Keratinocyte (primary cell): Measurements from ENCODE around the gene ZFPM1. TPM values are rescaled to one million over a fixed set of nuclear protein-coding genes. Genes with fewer than 3 reads are reported as not detected.

Experiments used
- DNase-seq: peaks from one replicate; pipeline ENCODE4 v3.0.0-alpha.2; 2011; ENCODE audit warnings: low read depth, missing footprints, low spot score
- FAIRE-seq: peaks from 2 replicates; lab custom pipeline; 2011; peaks lifted over from hg19 to GRCh38; lab: Jason Lieb, UNC
- H2AFZ ChIP-seq: 2 replicates; pipeline ENCODE4 v1.6.0; 2012; ENCODE audit warnings: low read length, control low read depth, inconsistent platforms; ENCODE audit not compliant: control insufficient read depth
- H3K27ac ChIP-seq: 2 replicates; pipeline ENCODE4 v1.5.1; 2011; ENCODE audit warnings: low read length; ENCODE audit not compliant: control insufficient read depth, insufficient read depth
- H3K27me3 ChIP-seq: 3 replicates; pipeline ENCODE4 v1.6.0; 2011; ENCODE audit warnings: low read length; ENCODE audit not compliant: control insufficient read depth, insufficient read depth; ENCODE audit errors: extremely low read depth
- H3K36me3 ChIP-seq, 2 experiments: 2 replicates in 1 of 2; 3 replicates in 1 of 2; pipeline ENCODE4 v1.5.1; 2011; ENCODE audit warnings: low read length in 2 of 2, mild to moderate bottlenecking in 1 of 2; ENCODE audit not compliant: control insufficient read depth in 2 of 2, insufficient read depth in 2 of 2; ENCODE audit errors: extremely low read depth in 1 of 2
- H3K4me1 ChIP-seq: 3 replicates; pipeline ENCODE4 v1.5.1; 2011; ENCODE audit warnings: low read length; ENCODE audit not compliant: control insufficient read depth, insufficient read depth; ENCODE audit errors: extremely low read depth
- H3K4me2 ChIP-seq: 3 replicates; pipeline ENCODE4 v1.6.0; 2011; ENCODE audit warnings: low read depth, low read length; ENCODE audit not compliant: control insufficient read depth, insufficient read depth; ENCODE audit errors: extremely low read depth
- H3K4me3 ChIP-seq, 3 experiments: fragments of 200-600 bp in 1 of 3; sonication (generic) in 1 of 3; 2 replicates in 2 of 3; 3 replicates in 1 of 3; pipeline ENCODE4 v1.5.1; 2011 to 2016; ENCODE audit warnings: low read length in 3 of 3, mild to moderate bottlenecking in 3 of 3, control low read depth in 2 of 3, inconsistent platforms in 1 of 3, low read depth in 1 of 3, mixed read lengths in 1 of 3, mixed run types in 1 of 3, moderate library complexity in 1 of 3; ENCODE audit not compliant: control insufficient read depth in 2 of 3, insufficient read depth in 2 of 3; ENCODE audit errors: extremely low read depth in 1 of 3
- H3K79me2 ChIP-seq: 2 replicates; pipeline ENCODE4 v1.6.0; 2012; ENCODE audit warnings: low read length; ENCODE audit not compliant: control insufficient read depth, insufficient read depth
- H3K9ac ChIP-seq: 3 replicates; pipeline ENCODE4 v1.6.0; 2011; ENCODE audit warnings: low read length; ENCODE audit not compliant: control insufficient read depth, insufficient read depth; ENCODE audit errors: extremely low read depth
- H3K9me1 ChIP-seq: 3 replicates; pipeline ENCODE4 v1.6.0; 2011; ENCODE audit warnings: low read length; ENCODE audit not compliant: control insufficient read depth, insufficient read depth; ENCODE audit errors: extremely low read depth
- H3K9me3 ChIP-seq: 2 replicates; pipeline ENCODE4 v1.5.1; 2012; ENCODE audit warnings: low read depth, low read length; ENCODE audit not compliant: control insufficient read depth
- H4K20me1 ChIP-seq: 3 replicates; pipeline ENCODE4 v1.6.0; 2011; ENCODE audit warnings: low read length; ENCODE audit not compliant: control insufficient read depth, insufficient read depth; ENCODE audit errors: extremely low read depth
- EZH2 ChIP-seq: IDR thresholded peaks from one replicate; pipeline ENCODE4 v1.6.1; 2012; ENCODE audit warnings: inconsistent platforms, mild to moderate bottlenecking, low read length, moderate library complexity
- dilution Hi-C: fragments of 300-500 bp; cut with MboI; formaldehyde crosslinking; loops from one replicate; pipeline ENCODE4 v1.7.0; 2020; ENCODE audit warnings: low sequenced_read_pairs; ENCODE audit not compliant: extremely low pct_ligation_motif_present
- polyA plus RNA-seq, 5 experiments: library from polyadenylated mRNA; depleted of rRNA in 3 of 5; stranded (reverse) in 3 of 5; stranded (forward) in 1 of 5; unstranded in 1 of 5; fragments of >200 nt; gene quantifications; 1 replicate in 1 of 5; 2 replicates in 3 of 5; 3 replicates in 1 of 5; pipeline versions ENCODE4 v1.2.1 to v1.2.3, GENCODE V29; 2011 to 2012; ENCODE audit warnings: missing spikeins in 2 of 5, low read depth in 1 of 5, low replicate concordance in 1 of 5
- TF ChIP-seq, protein P1 (sequence below), 3 experiments: IDR thresholded peaks in 1 of 3; conservative IDR thresholded peaks in 1 of 3; optimal IDR thresholded peaks in 1 of 3; 2 replicates in 2 of 3; 3 replicates in 1 of 3; pipeline versions ENCODE3 to v1.5.1; 2011; ENCODE audit warnings: low read length in 3 of 3, mild to moderate bottlenecking in 3 of 3, moderate library complexity in 2 of 3, control low read depth in 1 of 3, inconsistent platforms in 1 of 3; ENCODE audit not compliant: insufficient read depth in 2 of 3; ENCODE audit errors: extremely low read depth in 1 of 3

Gene ZFPM1
- polyA plus RNA-seq, 1 donor (not counting 4 experiments of a cell fraction or from before 2014, with no cell fraction given), result 0.42 TPM

GRCh38 chr16:88407807-88408206 is 45.3 kb upstream of the ZFPM1 start:
- Histone ChIP-seq H2AFZ (no peak overlapping the region), H3K9me1 (no peaks in the 10 kb centered on the region), H3K4me1 (no peaks in the 10 kb centered on the region), H3K27me3 (peaks cover 30% of the 10 kb centered on the region), H3K36me3 (no peaks in the 10 kb centered on the region), H3K9me3 (no peaks in the 10 kb centered on the region), H3K4me2 (no peak overlapping the region), H3K4me3 (no peak overlapping the region), H3K27ac (no peak overlapping the region), H3K79me2 (no peaks in the 10 kb centered on the region), H3K9ac (no peak overlapping the region), H4K20me1 (no peaks in the 10 kb centered on the region)
- FAIRE-seq (no peak), DNase-seq (no peak)
- TF ChIP-seq, protein P1, sequence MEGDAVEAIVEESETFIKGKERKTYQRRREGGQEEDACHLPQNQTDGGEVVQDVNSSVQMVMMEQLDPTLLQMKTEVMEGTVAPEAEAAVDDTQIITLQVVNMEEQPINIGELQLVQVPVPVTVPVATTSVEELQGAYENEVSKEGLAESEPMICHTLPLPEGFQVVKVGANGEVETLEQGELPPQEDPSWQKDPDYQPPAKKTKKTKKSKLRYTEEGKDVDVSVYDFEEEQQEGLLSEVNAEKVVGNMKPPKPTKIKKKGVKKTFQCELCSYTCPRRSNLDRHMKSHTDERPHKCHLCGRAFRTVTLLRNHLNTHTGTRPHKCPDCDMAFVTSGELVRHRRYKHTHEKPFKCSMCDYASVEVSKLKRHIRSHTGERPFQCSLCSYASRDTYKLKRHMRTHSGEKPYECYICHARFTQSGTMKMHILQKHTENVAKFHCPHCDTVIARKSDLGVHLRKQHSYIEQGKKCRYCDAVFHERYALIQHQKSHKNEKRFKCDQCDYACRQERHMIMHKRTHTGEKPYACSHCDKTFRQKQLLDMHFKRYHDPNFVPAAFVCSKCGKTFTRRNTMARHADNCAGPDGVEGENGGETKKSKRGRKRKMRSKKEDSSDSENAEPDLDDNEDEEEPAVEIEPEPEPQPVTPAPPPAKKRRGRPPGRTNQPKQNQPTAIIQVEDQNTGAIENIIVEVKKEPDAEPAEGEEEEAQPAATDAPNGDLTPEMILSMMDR (optimal IDR thresholded peaks at IDR 0.05 in 1 of 3, IDR thresholded peaks at IDR 0.05 in 1 of 3, conservative IDR thresholded peaks at IDR 0.05 in 1 of 3; ENCODE audit: extremely low read depth in 1 of 3, insufficient read depth in 2 of 3, low read length in 3 of 3), result no peak
- no peak for TF ChIP-seq EZH2
- dilution Hi-C loops, result no loop called here

DNA sequence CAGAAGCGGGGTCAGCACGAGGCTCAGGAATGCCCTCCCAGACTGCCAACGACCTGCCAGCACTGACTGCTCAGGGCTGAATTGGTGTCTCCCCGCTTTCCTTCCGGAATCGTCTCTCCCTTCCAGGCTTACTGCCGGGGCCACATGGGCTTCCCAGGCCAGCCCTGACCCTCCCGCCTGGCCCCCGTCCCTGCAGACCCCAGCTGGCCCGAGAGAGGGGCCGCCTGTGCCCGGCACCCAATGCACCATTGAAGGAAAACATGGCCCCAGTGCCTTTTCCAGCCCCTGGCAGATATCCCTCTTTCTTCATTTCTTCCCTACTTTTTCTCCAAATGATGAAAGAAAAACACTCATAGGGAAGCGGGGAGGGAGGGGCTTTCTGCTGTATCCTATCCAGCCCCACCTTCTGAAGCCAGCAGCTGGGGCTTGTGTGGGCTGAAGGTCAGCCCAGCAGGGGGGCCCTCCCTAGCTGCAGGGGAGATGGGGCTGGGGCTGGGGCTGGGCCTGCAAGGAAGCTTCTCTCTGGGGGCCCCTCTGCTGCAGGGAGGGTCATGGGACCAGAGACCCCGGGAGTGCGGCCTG is 44.4 kb upstream of the ZFPM1 start:
- dilution Hi-C loops, result no loop called here
- H3K4me3 ChIP-seq, result no peak overlapping the region
- H3K9ac ChIP-seq, result no peak overlapping the region
- peaks cover 30% of the 10 kb centered on the region for H3K27me3 ChIP-seq
- no peaks in the 10 kb centered on the region for H3K79me2 ChIP-seq
- TF ChIP-seq, protein P1 (optimal IDR thresholded peaks at IDR 0.05 in 1 of 3, IDR thresholded peaks at IDR 0.05 in 1 of 3, conservative IDR thresholded peaks at IDR 0.05 in 1 of 3; ENCODE audit: extremely low read depth in 1 of 3, insufficient read depth in 2 of 3, low read length in 3 of 3), result no peak
- no peak for TF ChIP-seq EZH2
- H3K27ac ChIP-seq, result no peak overlapping the region
- H3K4me2 ChIP-seq, result no peak overlapping the region
- H3K9me1 ChIP-seq, result no peaks in the 10 kb centered on the region
- H4K20me1 ChIP-seq, result no peaks in the 10 kb centered on the region
- H3K4me1 ChIP-seq, result no peaks in the 10 kb centered on the region
- FAIRE-seq (no peak), DNase-seq (no peak)
- H3K36me3 ChIP-seq, result no peaks in the 10 kb centered on the region
- no peak overlapping the region for H2AFZ ChIP-seq
- no peaks in the 10 kb centered on the region for H3K9me3 ChIP-seq
